GM13977 (cell line): ENCODE results near the gene SNAPIN.

ENCODE experiments used
- DNase-seq: peaks from one replicate; pipeline ENCODE4 v3.0.0; 2012; ENCODE audit warnings: low spot score
- CTCF ChIP-seq: IDR thresholded peaks from 2 replicates; pipeline ENCODE4 v1.5.1; 2012; ENCODE audit warnings: mild to moderate bottlenecking, control low read depth; ENCODE audit not compliant: insufficient read depth; ENCODE audit errors: extremely low read depth, missing control alignments
- in situ Hi-C: fragments of 300-500 bp; cut with MboI; formaldehyde crosslinking; loops from one replicate; pipeline ENCODE4 v1.12.0; 2022; ENCODE audit warnings: low sequenced_read_pairs, low pct_unique_long_range_greater_than_20kb, mixed read lengths, inconsistent platforms; ENCODE audit not compliant: unreplicated experiment

The SNAPIN gene

GRCh38 chr1:153652805-153653500, 5.5 kb upstream of the SNAPIN start:
- no peak for TF ChIP-seq CTCF
- no peak for DNase-seq
- in situ Hi-C loops: no loop called here

- DNase-seq: no peak
- TF ChIP-seq CTCF: no peak
- in situ Hi-C loops: no loop called here
Measured at GRCh38 chr1:153655333-153655732, 3.2 kb upstream of the SNAPIN start.

GRCh38 chr1:153659175-153659534, 652 bp downstream of the SNAPIN start:
- TF ChIP-seq CTCF: no peak
- DNase-seq: no peak
- in situ Hi-C loops: no loop called here

GRCh38 chr1:153659656-153660055, 1.2 kb downstream of the SNAPIN start:
- no peak for DNase-seq
- TF ChIP-seq CTCF: no peak
- in situ Hi-C loops: no loop called here

- TF ChIP-seq CTCF: no peak
- no peak for DNase-seq
- in situ Hi-C loops: no loop called here
Measured at GRCh38 chr1:153661111-153661708, 2.7 kb downstream of the SNAPIN start.

GRCh38 chr1:153662269-153662668, 3.8 kb downstream of the SNAPIN start:
- no peak for TF ChIP-seq CTCF
- DNase-seq: no peak
- in situ Hi-C loops: no loop called here
